HCT116 (cell line): ENCODE data around the gene FRMD4A. TPM values are rescaled to one million over a fixed set of nuclear protein-coding genes. Genes with fewer than 3 reads are reported as not detected.

Experiments
- ATAC-seq: fragments of 200-7000 bp; cut with Tn5 transposase; 2 replicates; pipeline ENCODE4 v1.9.1; 2020; ENCODE audit warnings: mild to moderate bottlenecking, moderate library complexity
- BruUV-seq: library from RNA; stranded (reverse); fragments of 400-500 nt; replicated peaks from 2 replicates; lab custom pipeline; 2021; lab: Mats Ljungman, UMichigan
- CTCF ChIA-PET: fragments of 300-600 bp; sonication (Branson Sonifier 250); formaldehyde crosslinking; loops from one replicate; lab custom pipeline; 2021; ENCODE audit warnings: antibody characterized with exemption; lab: Charles Lee
- POLR2A ChIA-PET: fragments of 300-600, 350-600 bp; sonication (Branson Sonifier 250); formaldehyde crosslinking; loops from one replicate; lab custom pipeline; 2021; ENCODE audit warnings: antibody characterized with exemption; lab: Charles Lee
- RAD21 ChIA-PET, 2 experiments: fragments of 300-600 bp; sonication (Branson Sonifier 250); formaldehyde crosslinking; loops; one replicate each; lab custom pipeline; 2023; ENCODE audit warnings: low total read pairs in 2 of 2; ENCODE audit not compliant: uncharacterized antibody in 2 of 2, unreplicated experiment in 2 of 2, low non-redundant PET in 1 of 2; lab: Charles Lee
- DNase-seq: peaks from one replicate; pipeline ENCODE4 v3.0.0-alpha.2; 2010; ENCODE audit warnings: low read depth, low spot score
- H2AFZ ChIP-seq: fragments of 200-600 bp; shearing (Covaris generic), sonication (generic); 2 replicates; pipeline ENCODE4 v1.6.1; 2017; ENCODE audit warnings: low read depth, mixed run types, mixed read lengths, antibody characterized with exemption, low read length; ENCODE audit not compliant: poor library complexity, severe bottlenecking
- H3K27ac ChIP-seq: 2 replicates; pipeline ENCODE4 v1.5.1; 2012; ENCODE audit warnings: low read depth, low read length
- H3K27me3 ChIP-seq: fragments of 200-600 bp; sonication (generic); 2 replicates; pipeline ENCODE4 v1.6.1; 2016; ENCODE audit warnings: mixed run types, low read length, mixed read lengths; ENCODE audit not compliant: insufficient read depth
- H3K36me3 ChIP-seq, 2 experiments: fragments of 200-500 bp in 1 of 2; fragments of 200-600 bp in 1 of 2; sonication (Bioruptor generic) in 1 of 2; sonication (generic) in 1 of 2; 2 replicates each; pipeline versions ENCODE4 v1.5.1 to v1.6.1; 2014 to 2016; ENCODE audit warnings: low read length in 2 of 2, inconsistent platforms in 1 of 2, mixed read lengths in 1 of 2, mixed run types in 1 of 2; ENCODE audit not compliant: insufficient read depth in 2 of 2, control insufficient read depth in 1 of 2
- H3K4me1 ChIP-seq, 2 experiments: fragments of 200-600 bp in 1 of 2; sonication (generic) in 1 of 2; 2 replicates each; pipeline versions ENCODE4 v1.5.1 to v1.6.1; 2012 to 2017; ENCODE audit warnings: low read length in 2 of 2, inconsistent platforms in 1 of 2, mild to moderate bottlenecking in 1 of 2, mixed read lengths in 1 of 2, mixed run types in 1 of 2, moderate library complexity in 1 of 2; ENCODE audit not compliant: insufficient read depth in 2 of 2, control insufficient read depth in 1 of 2
- H3K4me2 ChIP-seq: fragments of 200-600 bp; sonication (generic); 2 replicates; pipeline ENCODE4 v1.6.1; 2017; ENCODE audit warnings: mixed run types, low read length, mixed read lengths
- H3K4me3 ChIP-seq, 2 experiments: fragments of 200-600 bp in 1 of 2; sonication (generic) in 1 of 2; replicated peaks in 1 of 2; 2 replicates each; pipeline ENCODE4 v1.5.1; 2011 to 2016; ENCODE audit warnings: low read length in 2 of 2, control low read depth in 1 of 2, low read depth in 1 of 2, mild to moderate bottlenecking in 1 of 2, mixed read lengths in 1 of 2, mixed run types in 1 of 2
- H3K79me2 ChIP-seq: fragments of 200-600 bp; sonication (generic); 2 replicates; pipeline ENCODE4 v1.6.1; 2017; ENCODE audit warnings: mild to moderate bottlenecking, mixed run types, low read length, moderate library complexity, mixed read lengths; ENCODE audit not compliant: insufficient read depth
- H3K9ac ChIP-seq: fragments of 200-600 bp; sonication (generic); 2 replicates; pipeline ENCODE4 v1.6.1; 2016; ENCODE audit warnings: low read length, mixed read lengths
- H3K9me2 ChIP-seq: fragments of 200-600 bp; sonication (generic), shearing (Covaris generic); 2 replicates; pipeline ENCODE4 v1.6.1; 2017; ENCODE audit warnings: mixed run types, mild to moderate bottlenecking, moderate library complexity; ENCODE audit not compliant: insufficient read depth
- H3K9me3 ChIP-seq, 2 experiments: fragments of 200-500 bp in 1 of 2; fragments of 200-600 bp in 1 of 2; sonication (Bioruptor generic) in 1 of 2; sonication (generic) in 1 of 2; 2 replicates each; pipeline ENCODE4 v1.6.1; 2014 to 2017; ENCODE audit warnings: low read length in 2 of 2, mixed read lengths in 2 of 2, inconsistent platforms in 1 of 2, low read depth in 1 of 2, mild to moderate bottlenecking in 1 of 2, mixed run types in 1 of 2, moderate library complexity in 1 of 2; ENCODE audit not compliant: control insufficient read depth in 1 of 2, insufficient read depth in 1 of 2
- H4K20me1 ChIP-seq: fragments of 200-600 bp; sonication (generic), shearing (Covaris generic); 2 replicates; pipeline ENCODE4 v1.6.1; 2017; ENCODE audit warnings: mixed run types, mild to moderate bottlenecking, moderate library complexity; ENCODE audit not compliant: insufficient read depth
- ATF3 ChIP-seq: IDR thresholded peaks from 2 replicates; pipeline ENCODE4 v1.6.1; 2012
- CBX3 ChIP-seq: IDR thresholded peaks from 2 replicates; pipeline ENCODE4 v1.6.1; 2012; ENCODE audit warnings: low read depth
- CEBPB ChIP-seq: IDR thresholded peaks from 2 replicates; pipeline ENCODE4 v1.6.1; 2012; ENCODE audit warnings: low read depth
- CTCF ChIP-seq, 3 experiments: fragments of 200-600 bp in 1 of 3; sonication (generic) in 1 of 3; IDR thresholded peaks in 2 of 3; conservative IDR thresholded peaks in 1 of 3; 2 replicates each; pipeline ENCODE4 v1.5.1; 2012 to 2017; ENCODE audit warnings: low read depth in 2 of 3, low read length in 2 of 3, antibody characterized with exemption in 1 of 3, borderline replicate concordance in 1 of 3, control low read depth in 1 of 3, mild to moderate bottlenecking in 1 of 3, mixed read lengths in 1 of 3, mixed run types in 1 of 3, moderate library complexity in 1 of 3; ENCODE audit not compliant: insufficient read depth in 1 of 3
- EGR1 ChIP-seq: IDR thresholded peaks from 2 replicates; pipeline ENCODE4 v1.6.1; 2012; ENCODE audit warnings: low read depth
- ELF1 ChIP-seq: IDR thresholded peaks from 2 replicates; pipeline ENCODE4 v1.6.1; 2012; ENCODE audit warnings: low read depth, borderline replicate concordance
- EZH2 ChIP-seq: fragments of 200-600 bp; sonication (generic); IDR thresholded peaks from 2 replicates; pipeline ENCODE4 v1.6.1; 2017; ENCODE audit warnings: antibody characterized with exemption, mixed run types
- EZH2phosphoT487 ChIP-seq: fragments of 200-600 bp; IDR thresholded peaks from 2 replicates; pipeline ENCODE4 v1.6.1; 2018; ENCODE audit warnings: antibody characterized with exemption, borderline replicate concordance
- FOSL1 ChIP-seq: IDR thresholded peaks from 2 replicates; pipeline ENCODE4 v1.6.1; 2012; ENCODE audit warnings: low read depth
- JUND ChIP-seq: IDR thresholded peaks from 2 replicates; pipeline ENCODE4 v1.6.1; 2012
- POLR2A ChIP-seq: IDR thresholded peaks from 2 replicates; pipeline ENCODE4 v1.7.0; 2011; ENCODE audit warnings: borderline replicate concordance; ENCODE audit not compliant: insufficient read depth, insufficient read length; ENCODE audit errors: extremely low read depth
- RAD21 ChIP-seq: IDR thresholded peaks from 2 replicates; pipeline ENCODE4 v1.6.1; 2012; ENCODE audit warnings: low read depth, mild to moderate bottlenecking
- SIN3A ChIP-seq: IDR thresholded peaks from 2 replicates; pipeline ENCODE4 v1.6.1; 2012; ENCODE audit warnings: low read depth
- SP1 ChIP-seq: IDR thresholded peaks from 2 replicates; pipeline ENCODE4 v1.6.1; 2012; ENCODE audit warnings: low read depth
- SRF ChIP-seq: IDR thresholded peaks from 2 replicates; pipeline ENCODE4 v1.6.1; 2012; ENCODE audit warnings: low read depth
- YY1 ChIP-seq: IDR thresholded peaks from 2 replicates; pipeline ENCODE4 v1.6.1; 2011; ENCODE audit warnings: low read length, low read depth, moderate library complexity, mild to moderate bottlenecking; ENCODE audit not compliant: insufficient replicate concordance; ENCODE audit errors: extremely low read depth
- ZBTB33 ChIP-seq: IDR thresholded peaks from 2 replicates; pipeline ENCODE4 v1.6.1; 2011; ENCODE audit warnings: mild to moderate bottlenecking, low read length, moderate library complexity; ENCODE audit not compliant: insufficient replicate concordance; ENCODE audit errors: extremely low read depth
- ZFX ChIP-seq: fragments of 450-650 bp; IDR thresholded peaks from 2 replicates; pipeline ENCODE4 v1.6.1; 2017
- intact Hi-C: fragments of 100-400 bp; cut with micrococcal nuclease; formaldehyde crosslinking; loops from 2 replicates; pipeline ENCODE4 v1.10.0; 2022
- total RNA-seq: library from RNA; stranded (reverse); gene quantifications from one replicate; pipeline ENCODE4 v1.2.1, GENCODE V29; 2021; ENCODE audit not compliant: unreplicated experiment

Gene FRMD4A
- total RNA-seq, 1 experiment from 2014 or later, result 0.20 TPM

GRCh38 chr10:13971601-13972475, 358.9 kb downstream of the FRMD4A start:
- DNase-seq, result no peak
- no peaks in the 10 kb centered on the region for H4K20me1 ChIP-seq
- intact Hi-C loops, result no loop called here
- no peaks in the 10 kb centered on the region for H3K36me3 ChIP-seq
- H3K79me2 ChIP-seq, result no peaks in the 10 kb centered on the region
- ATAC-seq, result no peak
- ChIA-PET RAD21 (no interaction called here), CTCF (no interaction called here), POLR2A (no interaction called here)
- H3K4me3 ChIP-seq, result no peak overlapping the region
- H2AFZ ChIP-seq, result no peak overlapping the region
- no peak overlapping the region for H3K27ac ChIP-seq
- TF ChIP-seq RAD21, result no peak
- TF ChIP-seq FOSL1, result no peak
- TF ChIP-seq ELF1, result no peak
- no peak for TF ChIP-seq JUND
- no peak for TF ChIP-seq EZH2phosphoT487
- no peak for TF ChIP-seq CBX3
- TF ChIP-seq EGR1, result no peak
- TF ChIP-seq ATF3, result no peak
- no peak for TF ChIP-seq POLR2A
- no peak for TF ChIP-seq EZH2
- TF ChIP-seq SIN3A, result no peak
- H3K27me3 ChIP-seq, result peaks cover 47% of the 10 kb centered on the region
- H3K4me2 ChIP-seq, result no peak overlapping the region
- H3K9me3 ChIP-seq, result no peaks in the 10 kb centered on the region
- H3K9ac ChIP-seq, result no peak overlapping the region
- no TSS peak for BruUV-seq
- H3K9me2 ChIP-seq, result no peaks in the 10 kb centered on the region
- no peaks in the 10 kb centered on the region for H3K4me1 ChIP-seq

- Histone ChIP-seq H4K20me1 (no peaks in the 10 kb centered on the region), H3K4me3 (no peak overlapping the region), H3K4me1 (no peaks in the 10 kb centered on the region), H3K27ac (no peak overlapping the region), H2AFZ (no peak overlapping the region), H3K9ac (no peak overlapping the region), H3K27me3 (peaks cover 38% of the 10 kb centered on the region), H3K9me2 (no peaks in the 10 kb centered on the region), H3K4me2 (no peak overlapping the region), H3K9me3 (no peaks in the 10 kb centered on the region), H3K79me2 (no peaks in the 10 kb centered on the region), H3K36me3 (no peaks in the 10 kb centered on the region)
- ATAC-seq (no peak), DNase-seq (no peak)
- POLR2A ChIA-PET, result no interaction called here
- RAD21 ChIA-PET, result no interaction called here
- no TSS peak for BruUV-seq
- CTCF ChIA-PET, result no interaction called here
- intact Hi-C loops, result no loop called here
- TF ChIP-seq ZBTB33 (no peak), EZH2 (no peak), CTCF (IDR thresholded peaks at IDR 0.05 in 2 of 3, conservative IDR thresholded peaks at IDR 0.05 in 1 of 3; ENCODE audit: borderline replicate concordance in 1 of 3, insufficient read depth in 1 of 3, low read depth in 2 of 3, low read length in 2 of 3) (no peak), SIN3A (no peak), EGR1 (no peak), EZH2phosphoT487 (no peak), YY1 (no peak), SP1 (no peak), SRF (no peak), ZFX (no peak), RAD21 (no peak), CEBPB (no peak)
Observed at GRCh38 chr10:13970957-13971353, 359.8 kb downstream of the FRMD4A start.
